HG02588 (cell line): ENCODE results near the gene LGALS12.

Source experiments
- ATAC-seq: cut with Tn5 transposase; IDR thresholded peaks from one replicate; pipeline ENCODE4 v1.9.1; 2021; ENCODE audit warnings: mild to moderate bottlenecking, moderate library complexity; ENCODE audit not compliant: unreplicated experiment

The LGALS12 gene

DNA sequence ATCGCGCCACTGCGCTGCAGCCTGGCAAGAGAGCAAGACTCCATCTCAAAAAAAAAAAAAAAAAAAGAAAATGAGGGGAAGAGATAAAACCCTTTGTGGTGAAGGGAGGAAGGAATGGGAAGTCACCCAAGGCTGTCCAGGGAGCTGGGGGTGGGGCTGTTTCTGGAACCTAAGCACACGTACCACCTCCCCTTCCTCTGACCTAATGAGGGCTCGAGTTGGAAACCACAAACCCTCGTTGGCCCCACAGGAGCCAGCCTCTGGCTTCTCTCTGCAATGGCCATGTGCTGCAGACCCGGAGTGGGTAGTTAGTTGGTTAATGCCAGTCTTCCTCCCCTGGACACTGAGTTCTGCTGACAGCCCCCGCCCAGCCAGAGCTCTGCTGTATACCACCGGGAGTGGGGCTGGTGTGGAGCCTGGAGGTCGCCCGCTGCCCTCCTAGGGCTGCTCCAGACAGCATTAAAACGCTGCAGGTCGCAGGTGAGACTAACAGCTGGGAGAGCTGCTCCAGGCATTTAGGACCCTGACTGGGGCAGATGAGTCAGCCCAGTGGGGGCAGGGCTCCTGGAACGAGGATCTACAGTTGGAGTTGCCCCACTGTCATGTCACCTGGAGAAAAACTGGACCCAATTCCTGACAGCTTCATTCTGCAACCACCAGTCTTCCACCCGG is at the start of gene LGALS12:
TSS of gene LGALS12 (plus strand) at position 228 of the 672 bp plus-strand sequence. CDS start at position 603, 375 bp downstream.
- no peak for ATAC-seq

- no peak for ATAC-seq
These were observed 46.3 kb upstream of the LGALS12 start for GRCh38 chr11:63459586-63459985.

GRCh38 chr11:63462137-63462536 is 43.7 kb upstream of the LGALS12 start:
- ATAC-seq = no peak

- ATAC-seq = no peak
These were observed 35.6 kb upstream of the LGALS12 start for GRCh38 chr11:63470311-63470710.

DNA sequence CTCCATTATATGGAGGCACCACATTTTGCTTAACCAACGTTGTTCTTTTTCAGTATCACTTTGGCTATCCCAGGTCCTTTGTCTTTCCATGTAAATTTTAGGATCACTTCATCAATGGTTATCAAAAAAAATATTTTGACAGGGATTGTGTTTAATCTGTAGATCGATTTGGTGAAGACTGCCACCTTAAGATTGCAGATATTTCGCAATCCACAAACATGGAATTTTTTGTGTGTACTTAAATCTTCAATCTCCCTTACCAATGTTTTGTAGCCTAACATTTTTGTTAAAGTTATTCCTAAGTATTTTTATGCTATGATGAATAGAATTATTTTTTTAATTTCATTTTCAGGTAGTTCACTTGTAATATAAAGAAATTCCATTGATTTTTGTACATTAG is 33.5 kb upstream of the LGALS12 start:
- no peak for ATAC-seq

DNA sequence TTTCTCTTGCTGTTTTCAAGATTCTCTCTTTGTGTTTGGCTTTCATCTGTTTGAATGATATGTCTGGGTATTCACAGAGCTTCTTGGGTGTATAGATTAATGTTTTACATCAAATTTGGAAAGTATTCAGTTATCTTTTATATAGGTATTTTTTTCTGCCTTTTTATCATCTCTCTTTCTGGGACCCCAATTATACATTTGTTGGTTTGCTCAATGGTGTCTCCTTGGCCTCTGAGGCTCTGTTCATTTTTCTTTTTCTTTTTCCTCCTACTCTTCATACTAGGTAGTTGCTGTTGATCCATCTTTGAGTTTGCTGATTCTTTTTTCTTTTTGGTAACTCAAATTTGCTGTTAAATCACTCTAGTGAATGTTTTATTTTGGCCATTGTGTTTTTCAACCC is 29.3 kb upstream of the LGALS12 start:
- no peak for ATAC-seq

- ATAC-seq = no peak
These were observed 27.0 kb upstream of the LGALS12 start for GRCh38 chr11:63478896-63479295.

GRCh38 chr11:63480039-63480438 is 25.8 kb upstream of the LGALS12 start:
- no peak for ATAC-seq

DNA sequence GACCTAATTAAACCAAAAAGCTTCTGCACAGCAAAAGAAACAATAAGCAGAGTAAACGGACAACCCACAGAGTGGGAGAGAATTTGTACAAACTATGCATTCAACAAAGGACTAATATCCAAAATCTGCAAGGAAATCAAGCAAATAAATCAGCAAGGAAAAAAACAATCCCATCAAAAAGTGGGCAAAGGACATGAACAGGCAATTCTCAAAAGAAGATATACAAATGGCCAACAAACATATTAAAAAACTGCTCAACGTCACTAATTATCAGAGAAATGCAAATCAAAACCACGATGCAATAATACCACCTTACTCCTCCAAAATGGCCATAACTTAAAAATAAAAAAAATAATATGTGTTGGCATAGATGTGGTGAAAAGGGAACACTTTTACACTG is 20.1 kb upstream of the LGALS12 start:
- ATAC-seq = no peak

DNA sequence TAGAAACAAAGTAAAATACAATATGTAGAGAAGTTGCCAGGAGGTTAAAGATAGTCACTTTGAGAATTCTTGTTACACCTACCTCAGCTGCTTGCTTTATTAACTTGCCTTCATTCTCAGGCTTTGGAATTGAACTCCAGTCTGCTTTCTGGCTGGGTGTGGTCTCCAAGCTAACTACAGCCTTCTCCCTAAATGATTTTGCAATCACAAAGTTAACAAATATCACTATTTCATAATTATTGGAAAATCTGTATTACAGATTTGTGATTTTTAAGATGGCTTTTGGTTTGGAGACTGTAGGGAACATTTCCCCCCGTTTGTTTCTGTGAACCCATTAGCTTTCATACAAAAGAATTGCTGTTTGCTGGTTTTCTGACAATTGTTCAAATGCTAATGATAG is 17.1 kb upstream of the LGALS12 start:
- no peak for ATAC-seq

GRCh38 chr11:63489879-63490278 is 16.0 kb upstream of the LGALS12 start:
- ATAC-seq = no peak

DNA sequence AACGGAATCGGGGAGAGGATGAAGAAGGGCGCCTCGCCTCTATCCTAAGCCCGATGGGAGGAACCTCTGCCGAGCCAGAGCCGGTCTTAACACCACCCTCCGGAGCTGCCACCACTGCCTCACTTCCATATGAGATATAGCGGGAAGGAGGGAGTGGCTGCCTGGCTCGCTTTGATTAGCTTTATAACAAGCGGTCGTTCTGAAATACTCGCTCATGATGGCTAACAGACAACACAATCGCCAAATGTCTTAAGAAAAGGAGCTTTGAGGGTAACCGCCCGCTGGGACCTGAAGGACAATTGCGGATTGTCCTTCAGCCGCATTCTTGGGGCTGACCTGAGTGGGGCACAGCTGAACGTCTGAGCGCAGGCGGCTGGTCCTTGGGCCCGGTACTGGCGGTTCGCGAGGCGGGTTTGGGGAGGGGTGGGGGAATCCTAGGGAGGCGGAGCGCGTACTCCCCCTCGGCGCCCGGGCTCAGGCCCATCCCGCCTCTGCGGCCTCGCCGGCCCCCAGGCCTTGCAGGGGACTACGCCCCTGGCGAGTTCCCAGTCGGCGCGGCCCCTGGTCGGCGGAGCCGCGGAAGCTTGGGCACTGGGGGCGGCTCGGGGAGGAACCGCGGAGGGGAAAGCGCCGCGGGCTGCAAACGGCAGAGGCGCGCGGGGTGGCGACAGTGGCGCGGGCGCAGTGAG is 15.2 kb upstream of the LGALS12 start, which contains the start of gene PLAAT5:
TSS of gene PLAAT5 (minus strand) at position 617 of the 689 bp plus-strand sequence. CDS start at position 484, 133 bp downstream.
- ATAC-seq = no peak

- no peak for ATAC-seq
These were observed 14.7 kb upstream of the LGALS12 start for GRCh38 chr11:63491240-63491587.

- no peak for ATAC-seq
These were observed 14.1 kb upstream of the LGALS12 start for GRCh38 chr11:63491636-63492372.

DNA sequence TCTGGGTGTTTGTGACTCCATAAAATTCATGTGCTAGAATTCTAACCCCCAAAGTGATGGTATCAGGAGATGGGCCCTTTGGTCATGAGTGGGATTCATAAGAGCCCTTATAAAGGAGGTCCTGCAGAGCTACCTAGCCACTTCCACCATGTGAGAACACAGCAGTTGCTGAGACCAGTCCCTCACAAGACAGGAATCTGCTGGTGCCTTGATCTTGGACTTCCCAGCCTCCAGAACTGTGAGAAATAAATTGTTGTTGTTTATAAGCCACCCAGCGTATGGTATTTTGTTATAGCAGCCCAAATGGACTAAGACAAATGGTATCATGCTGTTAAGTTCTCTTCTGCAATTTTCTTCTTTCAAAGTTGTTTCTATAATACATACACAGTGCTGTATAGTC is 13.4 kb upstream of the LGALS12 start:
- ATAC-seq = no peak

DNA sequence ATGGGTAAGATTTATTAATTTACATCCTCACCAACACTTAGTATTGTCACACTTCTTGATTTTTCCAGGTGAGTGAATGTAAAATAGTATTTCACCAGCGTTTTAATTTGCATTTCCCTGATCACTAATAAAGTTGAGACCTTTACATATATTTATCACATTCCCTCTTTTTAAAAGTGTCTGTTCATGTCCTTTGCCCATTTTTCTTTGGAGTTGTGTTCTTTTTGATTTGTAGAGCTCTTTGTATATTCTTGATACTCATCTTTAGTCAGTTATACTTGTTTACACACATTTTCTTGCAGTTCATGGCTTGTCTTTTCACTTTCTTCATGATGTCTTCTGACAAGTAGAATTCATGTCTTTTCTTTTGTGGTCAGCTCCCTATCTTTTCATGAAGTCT is 12.8 kb upstream of the LGALS12 start:
- ATAC-seq = no peak

DNA sequence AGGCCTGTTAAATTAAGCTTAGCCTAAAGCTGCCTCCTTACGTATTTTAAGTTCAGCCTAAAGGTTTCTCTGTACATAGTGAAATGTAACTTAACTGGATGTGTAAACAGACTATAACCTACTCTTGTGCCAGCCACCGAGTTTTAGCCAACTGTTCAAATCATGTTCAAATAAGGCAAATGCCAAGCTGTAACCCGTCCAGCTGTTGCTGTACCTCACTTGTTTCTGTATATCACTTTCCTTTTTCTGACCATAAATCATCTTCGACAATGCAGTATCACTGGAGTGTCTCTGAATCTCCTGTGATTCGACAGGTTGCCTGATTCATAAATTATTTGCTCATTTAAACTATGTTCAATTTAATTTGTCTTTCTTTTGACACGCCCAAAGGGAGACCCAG is 10.9 kb upstream of the LGALS12 start:
- ATAC-seq = no peak

DNA sequence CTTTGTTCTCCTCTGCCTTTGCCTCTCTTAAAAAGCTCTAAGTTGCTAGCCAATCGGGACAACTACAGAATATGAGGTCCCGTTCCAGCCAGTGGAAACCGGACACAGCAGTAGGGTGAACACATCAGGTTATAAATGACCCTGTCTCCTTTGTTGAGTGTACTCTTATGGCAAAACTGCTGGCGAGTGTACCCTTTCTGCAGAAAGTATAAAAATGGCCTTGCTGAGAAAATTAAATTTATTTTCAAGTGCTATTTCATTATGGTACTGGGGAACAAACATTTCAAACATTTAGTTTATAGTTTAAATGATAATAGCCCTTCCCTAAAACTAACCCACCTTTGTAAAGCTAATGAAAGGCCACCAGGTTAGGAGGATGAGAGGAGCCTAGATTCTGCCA is 6.0 kb upstream of the LGALS12 start:
- no peak for ATAC-seq

GRCh38 chr11:63501236-63501635 is 4.6 kb upstream of the LGALS12 start:
- no peak for ATAC-seq

DNA sequence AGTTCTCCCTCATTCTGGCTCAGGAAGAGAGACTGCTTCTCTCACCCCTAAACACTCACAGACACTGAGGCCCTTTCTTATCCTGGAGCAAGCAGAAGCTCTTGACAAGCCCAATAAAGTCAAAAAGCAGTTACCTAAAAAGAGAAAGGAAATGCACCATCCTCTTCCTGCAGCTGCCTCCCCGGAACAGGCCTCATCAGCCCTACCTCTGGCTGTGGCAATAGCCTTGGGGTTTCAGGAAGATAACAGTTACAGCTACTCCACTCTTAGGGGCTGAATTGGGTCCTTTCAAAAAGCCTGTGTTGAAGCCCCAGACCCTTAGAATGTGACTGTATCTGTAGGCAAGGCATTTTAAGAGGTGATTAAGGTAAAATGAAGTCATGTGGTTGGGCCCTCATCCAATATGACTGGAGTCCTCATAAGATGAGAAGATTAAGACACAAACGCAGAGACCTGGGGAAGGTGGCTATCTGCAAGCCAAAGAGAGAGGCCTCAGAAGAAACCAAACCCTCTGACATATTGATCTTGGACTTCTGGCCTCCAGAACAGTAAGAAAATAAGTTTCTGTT is 3.5 kb upstream of the LGALS12 start:
- ATAC-seq = no peak

- no peak for ATAC-seq
These were observed 2.4 kb upstream of the LGALS12 start for GRCh38 chr11:63503492-63503891.

- no peak for ATAC-seq
These were observed 1.8 kb upstream of the LGALS12 start for GRCh38 chr11:63504054-63504453.
